ENCODE measurements around the gene KCNJ14. TPM values are rescaled to one million over a fixed set of nuclear protein-coding genes. Genes with fewer than 3 reads are reported as not detected.

The KCNJ14 gene
- total and polyA plus RNA-seq, 2 experiments from 2014 or later, result 0.81 to 0.94 TPM

DNA sequence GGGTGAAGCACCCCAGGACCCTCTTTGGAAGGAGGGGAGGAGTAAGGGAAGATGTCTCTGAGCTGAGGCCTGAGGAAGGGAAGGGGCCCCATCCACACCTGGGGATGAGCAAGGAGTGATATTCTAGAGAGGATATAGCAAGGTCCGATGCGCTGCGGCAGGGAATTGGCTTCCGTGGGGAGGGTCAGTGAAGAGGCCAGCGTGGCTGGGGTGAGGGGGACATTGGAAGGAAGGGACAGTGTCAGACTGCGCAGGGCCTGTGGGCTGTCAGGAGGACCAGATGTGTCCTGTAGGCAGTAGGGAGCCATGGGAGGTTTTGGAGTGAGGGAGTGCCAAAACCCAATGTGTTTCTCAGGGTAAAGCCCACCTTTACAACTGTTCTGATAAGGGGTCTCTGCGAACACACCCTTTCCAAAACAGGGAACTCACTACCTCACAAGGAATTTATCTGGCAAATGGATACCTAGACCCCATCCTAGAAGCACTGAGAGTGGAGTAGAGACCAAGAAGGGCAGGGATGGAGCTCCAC, 52.6 kb downstream of the KCNJ14 start:
- no peaks in the 10 kb centered on the region for H3K36me3 ChIP-seq (ENCODE audit: insufficient read depth)
- peaks cover 5% of the 10 kb centered on the region; the same call in 2 of the 3 replicates for H3K36me3 Mint-ChIP-seq (ENCODE audit: low read depth)
- no peak overlapping the region for H2AFZ ChIP-seq
- no peak overlapping the region for H3K27ac ChIP-seq (ENCODE audit: low read depth)
- H3K27ac Mint-ChIP-seq, result no peak overlapping the region
- no peaks in the 10 kb centered on the region for H3K79me2 ChIP-seq (replicated peaks; ENCODE audit: insufficient read depth)
- ATAC-seq (no peak), DNase-seq (ENCODE audit: low spot score) (no peak)
- H3K9me3 Mint-ChIP-seq, result no peaks in the 10 kb centered on the region
- H3K4me3 ChIP-seq, result no peak overlapping the region
- peaks cover 9% of the 10 kb centered on the region; the same call in 1 of the 2 replicates for H3F3A ChIP-seq (replicated peaks; ENCODE audit: low read depth)
- H3K4me1 Mint-ChIP-seq, result peaks cover 15% of the 10 kb centered on the region; the same call in 2 of the 3 replicates
- H3K4me3 Mint-ChIP-seq, result no peak overlapping the region
- H3K27me3 ChIP-seq (ENCODE audit: insufficient read depth), result peaks cover 8% of the 10 kb centered on the region
- 0 out of 2 replicates have a peak, but pooled peaks cover 2% of the 10 kb centered on the region for H3K4me1 ChIP-seq (ENCODE audit: insufficient read depth)
- H3K9me2 ChIP-seq (ENCODE audit: insufficient read depth), result no peaks in the 10 kb centered on the region
- no peak overlapping the region for H3K4me2 ChIP-seq
- TF ChIP-seq, protein P1, sequence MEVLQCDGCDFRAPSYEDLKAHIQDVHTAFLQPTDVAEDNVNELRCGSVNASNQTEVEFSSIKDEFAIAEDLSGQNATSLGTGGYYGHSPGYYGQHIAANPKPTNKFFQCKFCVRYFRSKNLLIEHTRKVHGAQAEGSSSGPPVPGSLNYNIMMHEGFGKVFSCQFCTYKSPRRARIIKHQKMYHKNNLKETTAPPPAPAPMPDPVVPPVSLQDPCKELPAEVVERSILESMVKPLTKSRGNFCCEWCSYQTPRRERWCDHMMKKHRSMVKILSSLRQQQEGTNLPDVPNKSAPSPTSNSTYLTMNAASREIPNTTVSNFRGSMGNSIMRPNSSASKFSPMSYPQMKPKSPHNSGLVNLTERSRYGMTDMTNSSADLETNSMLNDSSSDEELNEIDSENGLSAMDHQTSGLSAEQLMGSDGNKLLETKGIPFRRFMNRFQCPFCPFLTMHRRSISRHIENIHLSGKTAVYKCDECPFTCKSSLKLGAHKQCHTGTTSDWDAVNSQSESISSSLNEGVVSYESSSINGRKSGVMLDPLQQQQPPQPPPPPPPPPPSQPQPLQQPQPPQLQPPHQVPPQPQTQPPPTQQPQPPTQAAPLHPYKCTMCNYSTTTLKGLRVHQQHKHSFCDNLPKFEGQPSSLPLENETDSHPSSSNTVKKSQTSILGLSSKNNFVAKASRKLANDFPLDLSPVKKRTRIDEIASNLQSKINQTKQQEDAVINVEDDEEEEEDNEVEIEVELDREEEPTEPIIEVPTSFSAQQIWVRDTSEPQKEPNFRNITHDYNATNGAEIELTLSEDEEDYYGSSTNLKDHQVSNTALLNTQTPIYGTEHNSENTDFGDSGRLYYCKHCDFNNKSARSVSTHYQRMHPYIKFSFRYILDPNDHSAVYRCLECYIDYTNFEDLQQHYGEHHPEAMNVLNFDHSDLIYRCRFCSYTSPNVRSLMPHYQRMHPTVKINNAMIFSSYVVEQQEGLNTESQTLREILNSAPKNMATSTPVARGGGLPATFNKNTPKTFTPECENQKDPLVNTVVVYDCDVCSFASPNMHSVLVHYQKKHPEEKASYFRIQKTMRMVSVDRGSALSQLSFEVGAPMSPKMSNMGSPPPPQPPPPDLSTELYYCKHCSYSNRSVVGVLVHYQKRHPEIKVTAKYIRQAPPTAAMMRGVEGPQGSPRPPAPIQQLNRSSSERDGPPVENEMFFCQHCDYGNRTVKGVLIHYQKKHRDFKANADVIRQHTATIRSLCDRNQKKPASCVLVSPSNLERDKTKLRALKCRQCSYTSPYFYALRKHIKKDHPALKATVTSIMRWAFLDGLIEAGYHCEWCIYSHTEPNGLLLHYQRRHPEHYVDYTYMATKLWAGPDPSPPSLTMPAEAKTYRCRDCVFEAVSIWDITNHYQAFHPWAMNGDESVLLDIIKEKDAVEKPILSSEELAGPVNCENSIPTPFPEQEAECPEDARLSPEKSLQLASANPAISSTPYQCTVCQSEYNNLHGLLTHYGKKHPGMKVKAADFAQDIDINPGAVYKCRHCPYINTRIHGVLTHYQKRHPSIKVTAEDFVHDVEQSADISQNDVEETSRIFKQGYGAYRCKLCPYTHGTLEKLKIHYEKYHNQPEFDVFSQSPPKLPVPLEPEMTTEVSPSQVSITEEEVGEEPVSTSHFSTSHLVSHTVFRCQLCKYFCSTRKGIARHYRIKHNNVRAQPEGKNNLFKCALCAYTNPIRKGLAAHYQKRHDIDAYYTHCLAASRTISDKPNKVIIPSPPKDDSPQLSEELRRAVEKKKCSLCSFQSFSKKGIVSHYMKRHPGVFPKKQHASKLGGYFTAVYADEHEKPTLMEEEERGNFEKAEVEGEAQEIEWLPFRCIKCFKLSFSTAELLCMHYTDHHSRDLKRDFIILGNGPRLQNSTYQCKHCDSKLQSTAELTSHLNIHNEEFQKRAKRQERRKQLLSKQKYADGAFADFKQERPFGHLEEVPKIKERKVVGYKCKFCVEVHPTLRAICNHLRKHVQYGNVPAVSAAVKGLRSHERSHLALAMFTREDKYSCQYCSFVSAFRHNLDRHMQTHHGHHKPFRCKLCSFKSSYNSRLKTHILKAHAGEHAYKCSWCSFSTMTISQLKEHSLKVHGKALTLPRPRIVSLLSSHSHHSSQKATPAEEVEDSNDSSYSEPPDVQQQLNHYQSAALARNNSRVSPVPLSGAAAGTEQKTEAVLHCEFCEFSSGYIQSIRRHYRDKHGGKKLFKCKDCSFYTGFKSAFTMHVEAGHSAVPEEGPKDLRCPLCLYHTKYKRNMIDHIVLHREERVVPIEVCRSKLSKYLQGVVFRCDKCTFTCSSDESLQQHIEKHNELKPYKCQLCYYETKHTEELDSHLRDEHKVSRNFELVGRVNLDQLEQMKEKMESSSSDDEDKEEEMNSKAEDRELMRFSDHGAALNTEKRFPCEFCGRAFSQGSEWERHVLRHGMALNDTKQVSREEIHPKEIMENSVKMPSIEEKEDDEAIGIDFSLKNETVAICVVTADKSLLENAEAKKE (CRISPR knock-in tag; IDR thresholded peaks at IDR 0.05), result no peak
- TF ChIP-seq NANOG (IDR thresholded peaks at IDR 0.05; ENCODE audit: borderline replicate concordance) (no peak), STAT1 (IDR thresholded peaks at IDR 0.05; ENCODE audit: unreplicated experiment) (no peak), CREB1 (CRISPR knock-in tag; IDR thresholded peaks at IDR 0.05; ENCODE audit: low read depth) (no peak), ZNF114 (CRISPR knock-in tag; IDR thresholded peaks at IDR 0.05) (no peak)
- H3K27me3 Mint-ChIP-seq (ENCODE audit: insufficient read depth, low read depth, poor library complexity), result peaks cover 24% of the 10 kb centered on the region
- H4K20me1 ChIP-seq (replicated peaks; ENCODE audit: insufficient read depth), result no peaks in the 10 kb centered on the region

Measured in GM23338 (cell line).